ENCODE data around the gene EEF1B2.

EEF1B2 gene

GRCh38 chr2:206112846-206113547 lies 46.7 kb upstream of the EEF1B2 start (continued):
- TF ChIP-seq ZFP3 (CRISPR knock-in tag; IDR thresholded peaks at IDR 0.05) (no peak), TCF4 (CRISPR knock-in tag; IDR thresholded peaks at IDR 0.05; ENCODE audit: borderline replicate concordance) (no peak), PPARA (CRISPR knock-in tag; IDR thresholded peaks at IDR 0.05; ENCODE audit: borderline replicate concordance) (no peak), RARB (CRISPR knock-in tag; IDR thresholded peaks at IDR 0.05) (no peak), BACH2 (CRISPR knock-in tag; IDR thresholded peaks at IDR 0.05; ENCODE audit: borderline replicate concordance) (no peak), TOX (CRISPR knock-in tag; IDR thresholded peaks at IDR 0.05; ENCODE audit: borderline replicate concordance) (no peak), OSR1 (CRISPR knock-in tag; IDR thresholded peaks at IDR 0.05) (no peak), GLIS3 (CRISPR knock-in tag; IDR thresholded peaks at IDR 0.05) (no peak)

GRCh38 chr2:206115026-206115578 lies 44.6 kb upstream of the EEF1B2 start:
- no peak for TF ChIP-seq ZNF8 (CRISPR knock-in tag; IDR thresholded peaks at IDR 0.05)
- no peak for TF ChIP-seq ARNTL (CRISPR knock-in tag; IDR thresholded peaks at IDR 0.05; ENCODE audit: borderline replicate concordance, low read depth)
- no peak for TF ChIP-seq CSRNP3 (CRISPR knock-in tag; IDR thresholded peaks at IDR 0.05)
- TF ChIP-seq RARB (CRISPR knock-in tag; IDR thresholded peaks at IDR 0.05), result no peak
- TF ChIP-seq PATZ1 (CRISPR knock-in tag; IDR thresholded peaks at IDR 0.05; ENCODE audit: borderline replicate concordance), result no peak
- TF ChIP-seq SNAI2 (CRISPR knock-in tag; IDR thresholded peaks at IDR 0.05), result no peak
- TF ChIP-seq ZFP30 (CRISPR knock-in tag; IDR thresholded peaks at IDR 0.05), result no peak
- no peak for TF ChIP-seq ZNF565 (CRISPR knock-in tag; conservative IDR thresholded peaks at IDR 0.05; ENCODE audit: low read depth)
- TF ChIP-seq PPARA (CRISPR knock-in tag; IDR thresholded peaks at IDR 0.05; ENCODE audit: borderline replicate concordance), result no peak
- no peak for TF ChIP-seq CSDC2 (CRISPR knock-in tag; IDR thresholded peaks at IDR 0.05)
- TF ChIP-seq ESRRG (CRISPR knock-in tag; IDR thresholded peaks at IDR 0.05), result no peak
- TF ChIP-seq ZNF70 (CRISPR knock-in tag; IDR thresholded peaks at IDR 0.05), result no peak
- no peak for TF ChIP-seq POU6F1 (CRISPR knock-in tag; IDR thresholded peaks at IDR 0.05; ENCODE audit: borderline replicate concordance, low read depth)
- no peak for TF ChIP-seq CREB5 (CRISPR knock-in tag; IDR thresholded peaks at IDR 0.05; ENCODE audit: low read depth)
- TF ChIP-seq ISL1 (CRISPR knock-in tag; IDR thresholded peaks at IDR 0.05), result no peak
- no peak for TF ChIP-seq ZFP3 (CRISPR knock-in tag; IDR thresholded peaks at IDR 0.05)
- TF ChIP-seq GLIS3 (CRISPR knock-in tag; IDR thresholded peaks at IDR 0.05), result no peak
- no peak for TF ChIP-seq TOX (CRISPR knock-in tag; IDR thresholded peaks at IDR 0.05; ENCODE audit: borderline replicate concordance)
- no peak for TF ChIP-seq BACH2 (CRISPR knock-in tag; IDR thresholded peaks at IDR 0.05; ENCODE audit: borderline replicate concordance)
- TF ChIP-seq TSHZ2 (CRISPR knock-in tag; IDR thresholded peaks at IDR 0.05), result no peak
- ATAC-seq, result no peak
